Measurements from ENCODE around the gene SPHK1. TPM values are rescaled to one million over a fixed set of nuclear protein-coding genes. Genes with fewer than 3 reads are reported as not detected.
A peak's percentile ranks its signal among the peaks of the same experiment; 100 is the strongest.

The SPHK1 gene
- total RNA-seq, 1 donor from 2014 or later = 26.8 TPM

DNA sequence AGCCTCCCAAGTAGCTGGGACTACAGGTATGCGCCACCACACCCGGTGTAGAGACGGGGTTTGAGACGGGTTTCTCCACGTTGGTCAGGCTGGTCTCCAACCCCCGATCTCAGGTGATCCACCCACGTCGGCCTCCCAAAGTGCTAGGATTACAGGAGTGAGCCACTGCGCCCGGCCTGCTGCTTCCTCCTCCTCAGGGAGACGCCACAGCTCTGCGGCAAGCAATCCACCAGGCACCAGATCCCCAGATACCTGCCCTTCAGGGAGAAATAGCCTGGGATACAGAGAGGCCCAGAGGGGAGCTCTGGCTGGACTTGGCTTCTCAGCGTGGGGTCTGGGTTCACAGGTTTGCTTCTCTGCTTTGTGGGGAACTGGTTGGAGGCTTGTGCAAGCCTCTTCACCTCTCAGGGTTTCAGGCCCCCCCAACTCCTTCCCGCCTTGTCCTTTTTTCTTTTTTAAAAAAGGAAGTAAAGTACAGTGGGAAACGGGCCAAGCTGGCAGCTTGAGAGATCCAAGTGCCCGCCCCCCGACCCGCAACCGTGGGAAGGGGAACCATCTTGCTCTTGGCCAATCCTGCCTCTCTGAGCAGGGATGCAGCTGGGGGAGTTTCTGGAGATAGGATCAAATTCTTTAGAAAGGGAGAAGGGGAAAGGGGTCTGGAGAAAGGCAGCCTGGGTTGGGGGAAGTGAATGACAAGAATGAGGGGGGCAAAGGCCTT, 2.6 kb upstream of the SPHK1 start:
- H3K27me3 Mint-ChIP-seq = peaks cover 10% of the 10 kb centered on the region
- no peak for DNase-seq (ENCODE audit: extremely low spot score, unreplicated experiment)
- peak overlapping the region; percentile 93 for H3K4me3 Mint-ChIP-seq
- peaks cover 4% of the 10 kb centered on the region for H3K36me3 Mint-ChIP-seq
- H3K27ac Mint-ChIP-seq = no peak overlapping the region
- peaks cover 23% of the 10 kb centered on the region for H3K4me1 Mint-ChIP-seq (ENCODE audit: unreplicated experiment)
- H3K9me3 Mint-ChIP-seq = peaks cover 8% of the 10 kb centered on the region
- TF ChIP-seq, protein P1, sequence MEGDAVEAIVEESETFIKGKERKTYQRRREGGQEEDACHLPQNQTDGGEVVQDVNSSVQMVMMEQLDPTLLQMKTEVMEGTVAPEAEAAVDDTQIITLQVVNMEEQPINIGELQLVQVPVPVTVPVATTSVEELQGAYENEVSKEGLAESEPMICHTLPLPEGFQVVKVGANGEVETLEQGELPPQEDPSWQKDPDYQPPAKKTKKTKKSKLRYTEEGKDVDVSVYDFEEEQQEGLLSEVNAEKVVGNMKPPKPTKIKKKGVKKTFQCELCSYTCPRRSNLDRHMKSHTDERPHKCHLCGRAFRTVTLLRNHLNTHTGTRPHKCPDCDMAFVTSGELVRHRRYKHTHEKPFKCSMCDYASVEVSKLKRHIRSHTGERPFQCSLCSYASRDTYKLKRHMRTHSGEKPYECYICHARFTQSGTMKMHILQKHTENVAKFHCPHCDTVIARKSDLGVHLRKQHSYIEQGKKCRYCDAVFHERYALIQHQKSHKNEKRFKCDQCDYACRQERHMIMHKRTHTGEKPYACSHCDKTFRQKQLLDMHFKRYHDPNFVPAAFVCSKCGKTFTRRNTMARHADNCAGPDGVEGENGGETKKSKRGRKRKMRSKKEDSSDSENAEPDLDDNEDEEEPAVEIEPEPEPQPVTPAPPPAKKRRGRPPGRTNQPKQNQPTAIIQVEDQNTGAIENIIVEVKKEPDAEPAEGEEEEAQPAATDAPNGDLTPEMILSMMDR (conservative IDR thresholded peaks at IDR 0.05) = no peak

DNA sequence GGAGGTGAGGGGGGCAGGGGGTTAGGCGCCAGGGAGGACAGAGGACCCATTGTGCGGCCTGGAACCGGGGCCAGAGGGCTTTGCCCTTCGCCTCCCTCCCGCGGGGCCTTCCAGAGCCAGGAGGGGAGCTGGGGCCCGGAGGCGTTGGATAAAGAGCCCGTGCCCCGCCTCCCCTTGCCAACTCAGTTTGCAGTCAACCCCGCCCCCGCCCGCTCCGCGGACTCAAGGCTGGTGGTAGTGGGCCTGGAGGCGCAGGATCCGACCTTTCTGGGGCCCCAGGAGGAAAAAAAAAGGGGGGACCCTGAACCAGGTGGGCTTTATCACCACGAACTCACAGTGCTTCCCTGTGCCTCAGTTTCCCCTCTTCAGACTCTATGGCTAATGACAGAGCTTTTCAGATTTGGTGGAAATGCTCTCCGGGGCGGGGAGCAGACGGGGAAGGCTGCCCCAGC, 2.0 kb upstream of the SPHK1 start:
- H3K9me3 Mint-ChIP-seq = peaks cover 7% of the 10 kb centered on the region
- peaks cover 21% of the 10 kb centered on the region for H3K4me1 Mint-ChIP-seq (ENCODE audit: unreplicated experiment)
- DNase-seq (ENCODE audit: extremely low spot score, unreplicated experiment) = peak; percentile 81
- peak overlapping the region; percentile 71 for H3K27ac Mint-ChIP-seq
- peaks cover 9% of the 10 kb centered on the region for H3K27me3 Mint-ChIP-seq
- peak overlapping the region; percentile 93 for H3K4me3 Mint-ChIP-seq
- H3K36me3 Mint-ChIP-seq = peaks cover 3% of the 10 kb centered on the region
- TF ChIP-seq, protein P1 (conservative IDR thresholded peaks at IDR 0.05) = no peak

DNA sequence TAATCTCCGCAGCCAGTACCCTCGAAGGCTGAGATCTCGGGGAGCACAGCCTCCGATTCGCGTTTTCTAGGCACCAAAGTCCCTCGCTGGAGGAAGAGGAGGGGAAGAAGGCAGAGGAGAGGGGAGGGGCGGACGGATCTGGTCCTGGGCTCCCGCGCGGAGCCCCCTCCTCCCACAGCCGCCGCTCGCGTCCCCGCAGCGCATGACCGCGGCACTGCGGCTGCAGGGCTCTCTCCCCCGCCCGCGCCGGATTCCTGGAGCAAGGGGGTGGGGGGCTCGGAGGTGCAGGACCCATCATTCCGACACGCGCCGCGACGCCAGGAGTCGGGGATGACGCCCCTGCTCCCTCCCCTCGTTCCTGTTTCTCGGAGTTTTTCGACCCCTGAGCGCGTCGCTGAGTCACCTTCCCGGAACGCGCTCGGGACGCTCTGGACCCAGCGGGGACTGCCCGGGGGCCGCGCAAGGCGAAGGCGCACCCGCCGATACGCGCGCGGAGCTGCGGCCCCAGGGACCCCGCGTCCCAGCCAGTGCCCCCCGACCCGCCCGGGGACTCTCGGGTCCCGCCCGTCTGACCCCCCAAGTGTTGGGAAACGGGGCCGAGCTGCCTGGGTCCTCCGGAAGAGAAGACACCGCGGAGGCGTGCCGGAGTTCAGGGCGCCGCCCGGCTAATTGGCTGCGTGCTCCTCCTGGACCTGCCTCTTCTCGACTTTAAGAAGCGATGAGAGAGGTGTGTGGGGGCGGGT, 1.4 kb upstream of the SPHK1 start:
- Mint-ChIP-seq H3K4me1 (ENCODE audit: unreplicated experiment) (peaks cover 18% of the 10 kb centered on the region), H3K9me3 (peaks cover 4% of the 10 kb centered on the region), H3K36me3 (no peaks in the 10 kb centered on the region), H3K27me3 (peaks cover 7% of the 10 kb centered on the region), H3K27ac (peak overlapping the region; percentile 71), H3K4me3 (peak overlapping the region; percentile 93)
- DNase-seq (ENCODE audit: extremely low spot score, unreplicated experiment) = no peak
- TF ChIP-seq, protein P1 (conservative IDR thresholded peaks at IDR 0.05) = no peak

DNA sequence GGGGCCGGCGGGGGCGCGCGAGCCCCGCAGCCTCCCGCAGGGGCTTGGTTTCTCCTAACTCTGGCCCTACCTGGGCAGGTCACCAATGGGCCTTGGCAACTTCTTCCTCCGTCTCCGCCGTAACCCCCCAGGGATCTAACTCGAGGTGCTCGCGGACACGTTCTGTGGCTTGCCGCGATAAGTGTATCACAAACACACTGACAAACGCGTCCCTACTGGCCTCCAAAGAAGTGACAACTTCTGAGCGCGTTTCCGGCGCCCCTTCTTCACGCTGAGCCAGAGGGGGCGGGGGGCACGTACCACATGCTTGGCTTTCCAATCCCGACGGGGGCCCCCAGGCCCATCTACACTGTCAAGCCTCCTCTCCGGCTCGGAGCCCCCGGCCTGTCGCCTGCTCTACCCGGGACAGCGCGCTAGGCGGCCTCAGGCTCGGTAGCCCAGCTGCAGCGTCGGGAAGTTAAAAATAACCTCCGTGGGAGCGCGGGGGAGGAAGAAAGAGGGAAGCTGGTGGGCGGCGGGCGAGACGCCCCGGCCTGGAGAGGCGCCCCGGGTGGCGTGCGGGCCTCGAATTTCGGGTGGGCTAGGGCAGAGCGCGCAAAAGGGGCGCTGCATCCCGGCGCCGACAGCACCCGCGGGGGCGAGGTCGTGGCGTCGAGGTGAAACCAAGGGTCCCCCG, 725 bp upstream of the SPHK1 start:
- Mint-ChIP-seq H3K4me1 (ENCODE audit: unreplicated experiment) (peaks cover 15% of the 10 kb centered on the region), H3K9me3 (peaks cover under 1% of the 10 kb centered on the region), H3K27me3 (peaks cover 7% of the 10 kb centered on the region), H3K27ac (peak overlapping the region; percentile 80), H3K4me3 (peak overlapping the region; percentile 93), H3K36me3 (no peaks in the 10 kb centered on the region)
- TF ChIP-seq, protein P1 (conservative IDR thresholded peaks at IDR 0.05) = peak; percentile 63
- no peak for DNase-seq (ENCODE audit: extremely low spot score, unreplicated experiment)

DNA sequence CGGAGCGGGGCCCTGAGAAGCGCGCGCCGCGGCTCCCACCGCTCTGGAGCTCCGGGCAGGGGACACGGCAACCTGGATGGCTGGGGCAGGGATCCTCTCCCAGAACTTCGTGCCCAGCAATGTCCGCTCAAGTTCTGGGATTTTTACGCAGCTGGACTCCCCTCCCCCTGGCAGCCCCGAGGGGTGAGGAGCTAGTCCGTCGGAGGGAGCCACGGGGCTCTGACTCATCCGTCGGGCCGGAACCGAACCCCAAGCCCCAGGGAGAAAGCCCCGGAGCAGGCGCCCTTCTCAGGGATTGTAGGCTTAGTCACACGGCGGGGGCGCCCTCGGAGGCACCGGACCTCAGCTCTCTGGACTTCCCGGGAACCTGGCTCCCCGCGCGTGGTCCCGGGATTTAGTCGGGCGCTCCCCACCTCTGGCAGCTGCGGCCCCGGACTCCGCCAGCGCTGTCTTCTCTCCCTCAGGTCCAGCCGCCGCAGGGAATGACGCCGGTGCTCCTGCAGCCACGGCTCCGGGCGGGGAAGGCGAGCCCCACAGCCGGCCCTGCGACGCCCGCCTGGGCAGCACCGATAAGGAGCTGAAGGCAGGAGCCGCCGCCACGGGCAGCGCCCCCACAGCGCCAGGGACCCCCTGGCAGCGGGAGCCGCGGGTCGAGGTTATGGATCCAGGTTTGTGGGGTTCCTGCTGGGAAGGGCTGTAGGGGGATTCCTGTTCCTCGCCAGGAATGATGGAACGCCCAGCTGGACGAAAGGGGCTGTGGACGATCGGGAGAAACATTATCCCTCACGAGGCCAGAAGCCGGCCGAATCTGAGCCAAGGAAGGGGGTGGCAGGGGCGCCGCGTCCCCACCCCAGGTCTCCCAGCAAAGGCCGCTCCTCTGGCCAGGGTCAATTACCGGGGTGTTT, 830 bp downstream of the SPHK1 start:
- DNase-seq (ENCODE audit: extremely low spot score, unreplicated experiment) = no peak
- no peaks in the 10 kb centered on the region for H3K36me3 Mint-ChIP-seq
- TF ChIP-seq, protein P1 (conservative IDR thresholded peaks at IDR 0.05) = no peak
- peaks cover 11% of the 10 kb centered on the region for H3K4me1 Mint-ChIP-seq (ENCODE audit: unreplicated experiment)
- peak overlapping the region; percentile 77 for H3K4me3 Mint-ChIP-seq
- H3K27ac Mint-ChIP-seq = no peak overlapping the region
- no peaks in the 10 kb centered on the region for H3K9me3 Mint-ChIP-seq
- peaks cover 4% of the 10 kb centered on the region for H3K27me3 Mint-ChIP-seq

Data from type B pancreatic cell (in vitro differentiated cells).